GM18861 (cell line): ENCODE results near the gene SRRT.
"Not testable (repeated sequence)": the region's sequence is repeated elsewhere in the genome, so short reads cannot be mapped to it uniquely, and the experiment has no call there.

ENCODE experiments used
- ATAC-seq: cut with Tn5 transposase; IDR thresholded peaks from one replicate; pipeline ENCODE4 v1.9.1; 2021; ENCODE audit not compliant: unreplicated experiment

Gene SRRT

DNA sequence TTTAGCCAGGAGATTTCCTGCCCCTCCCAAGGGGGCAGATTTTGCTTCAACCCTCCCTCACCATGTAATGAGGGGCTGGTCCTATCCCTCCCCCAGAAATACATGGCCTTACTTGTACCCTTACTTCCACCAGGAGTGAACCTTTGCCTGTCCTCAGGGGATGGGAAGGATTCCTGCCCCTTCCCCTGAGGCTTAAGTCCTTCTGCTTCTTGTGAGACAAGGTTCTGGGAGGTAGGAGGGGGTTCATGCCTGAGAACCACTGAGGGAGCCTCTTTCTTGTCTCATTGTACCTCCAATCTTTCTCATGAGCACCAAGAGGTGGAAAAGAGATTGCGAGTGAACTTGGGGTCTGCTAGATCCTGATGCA is 54.9 kb downstream of the SRRT start:
- no peak for ATAC-seq

DNA sequence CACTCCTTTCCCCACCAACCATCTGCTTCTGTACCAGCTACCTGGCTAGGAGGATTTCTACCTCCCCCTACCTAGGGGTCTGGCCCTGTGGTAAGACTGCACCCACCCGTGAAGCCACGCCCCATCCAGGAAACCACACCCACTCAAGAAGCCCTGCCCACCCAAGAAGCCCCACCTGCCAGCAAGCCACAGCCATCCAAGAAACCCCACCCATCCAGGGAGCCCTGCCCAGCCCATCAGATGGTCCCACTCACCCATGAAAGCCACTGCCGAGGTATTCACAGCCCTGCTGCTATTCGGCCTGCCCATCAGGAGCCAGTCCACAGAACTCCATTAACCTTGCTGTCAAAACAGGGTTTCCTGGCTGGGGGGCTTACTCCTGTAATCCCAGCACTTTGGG is 58.8 kb downstream of the SRRT start:
- no peak for ATAC-seq

DNA sequence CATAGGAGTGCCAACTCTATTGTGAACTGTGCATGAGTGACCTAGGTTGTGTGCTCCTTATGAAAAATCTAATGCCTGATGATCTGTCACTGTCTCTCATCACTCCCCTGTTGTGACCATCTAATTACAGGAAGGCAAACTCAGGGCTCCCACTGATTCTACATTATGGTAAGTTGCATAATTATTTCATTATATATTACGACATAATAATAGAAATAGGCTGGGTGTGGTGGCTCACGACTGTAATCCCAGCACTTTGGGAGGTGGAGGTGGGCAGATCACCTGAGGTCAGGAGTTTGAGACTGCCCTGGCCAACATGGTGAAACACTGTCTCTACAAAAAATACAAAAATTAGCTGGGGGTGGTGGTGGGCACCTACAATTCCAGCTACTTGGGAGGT is 60.5 kb downstream of the SRRT start:
- ATAC-seq, result not testable (repeated sequence)

DNA sequence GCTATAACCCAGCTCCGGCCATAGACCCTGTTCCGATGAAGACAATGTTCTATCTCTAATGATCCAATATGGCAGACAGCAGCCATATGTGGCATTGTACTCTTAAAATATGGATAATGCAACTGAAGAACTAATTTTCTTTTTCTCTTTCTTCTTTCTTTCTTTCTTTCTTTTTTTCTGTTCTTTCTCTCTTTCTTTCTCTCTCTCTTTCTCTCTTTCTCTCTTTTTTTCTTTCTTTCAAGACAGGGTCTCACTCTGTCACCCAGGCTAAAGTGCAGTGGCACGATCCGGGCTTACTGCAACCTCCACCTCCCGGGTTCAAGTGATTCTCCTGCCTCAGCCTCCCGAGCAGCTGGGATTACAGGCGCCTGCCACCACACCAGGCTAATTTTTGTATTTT is 61.3 kb downstream of the SRRT start:
- ATAC-seq, result not testable (repeated sequence)
